HG03460 (cell line): ENCODE data around the gene ERLIN1.

ENCODE experiments used
- ATAC-seq: cut with Tn5 transposase; IDR thresholded peaks from one replicate; pipeline ENCODE4 v1.9.1; 2021; ENCODE audit not compliant: unreplicated experiment

Gene ERLIN1

DNA sequence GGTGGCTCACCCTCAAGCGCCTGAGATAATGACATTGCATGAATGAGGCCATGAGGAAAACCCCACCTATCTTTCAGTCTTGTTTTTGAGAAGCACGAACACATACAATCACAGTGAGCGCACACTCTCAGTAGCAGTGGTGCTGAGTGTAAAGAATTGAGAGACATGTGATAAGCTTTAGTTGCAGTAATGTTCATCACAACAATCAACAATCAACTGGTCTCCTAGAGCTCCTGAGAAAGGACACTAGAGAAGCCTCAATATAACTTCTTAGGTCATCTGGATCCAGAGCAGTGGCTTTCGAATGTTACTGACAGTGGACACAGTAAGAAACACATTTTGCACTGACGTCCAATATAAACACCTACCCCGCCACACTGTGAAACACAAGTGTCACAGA, 12.8 kb downstream of the ERLIN1 start:
- ATAC-seq, result no peak

DNA sequence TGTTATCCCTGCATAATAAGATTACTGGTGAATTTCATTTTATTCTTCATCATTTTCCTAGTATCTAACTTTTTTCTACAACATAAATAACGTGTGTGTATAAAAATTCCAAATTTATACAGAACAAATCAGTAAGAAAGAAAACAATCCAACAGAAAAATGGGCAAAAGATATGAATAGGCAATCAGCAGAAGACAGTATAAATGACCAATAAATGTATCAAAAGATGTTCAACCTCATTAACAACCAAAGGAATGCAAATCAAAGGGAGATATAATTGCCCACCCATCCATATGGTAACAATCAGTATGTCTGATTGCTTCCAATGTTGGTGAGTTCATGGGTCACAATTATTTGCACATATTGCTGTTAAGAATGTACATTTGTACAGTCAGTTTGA, 13.5 kb downstream of the ERLIN1 start:
- ATAC-seq, result no peak

DNA sequence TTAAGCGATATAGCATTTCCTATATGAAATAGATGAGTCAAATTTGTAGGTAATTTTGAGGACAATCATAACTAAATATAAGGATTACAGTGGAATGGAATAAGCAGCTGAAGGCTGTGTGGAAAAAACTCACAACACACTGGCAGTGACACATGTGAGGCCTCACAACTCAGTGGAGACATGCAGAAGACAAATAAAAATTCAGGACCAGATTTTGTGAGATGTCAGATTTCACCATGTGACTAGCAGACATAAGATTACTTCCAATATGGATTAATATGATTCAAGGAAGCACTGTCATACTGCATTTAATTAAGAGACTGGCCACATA, 17.6 kb downstream of the ERLIN1 start:
- ATAC-seq, result no peak

DNA sequence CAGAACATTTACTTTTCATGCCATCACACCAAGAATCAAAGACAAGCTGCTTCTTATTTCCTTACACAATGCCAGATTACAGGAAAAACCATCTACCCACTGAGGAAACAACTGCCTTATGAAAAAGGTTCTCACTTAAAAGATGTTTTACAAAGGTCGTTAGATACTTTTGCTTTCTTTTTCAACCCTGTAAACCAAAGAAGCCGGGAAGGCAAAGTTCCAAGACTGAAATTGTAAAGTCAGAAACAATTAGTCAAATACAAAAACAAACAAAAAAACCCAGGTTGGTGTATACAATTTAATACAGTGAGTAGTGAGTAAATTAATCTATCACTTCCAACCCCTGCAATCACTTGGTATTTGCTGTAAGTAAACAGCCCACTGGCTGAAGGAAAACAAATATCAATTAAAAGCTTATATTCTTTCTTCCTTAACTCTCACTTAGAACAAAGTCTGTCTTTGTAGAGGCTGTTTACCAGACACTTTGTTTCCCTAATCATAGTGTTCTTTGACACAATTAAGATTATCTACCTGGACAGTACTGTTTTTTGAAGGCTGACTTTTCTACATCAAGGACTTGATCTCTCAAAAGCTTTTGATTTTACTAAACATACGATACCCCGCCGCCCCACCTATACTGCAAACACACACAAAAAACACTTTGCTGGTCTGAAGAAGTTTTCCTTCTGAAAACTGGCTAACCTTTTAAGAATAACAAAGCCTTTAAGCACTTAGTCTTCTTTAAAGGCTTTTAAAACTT, 18.1 kb downstream of the ERLIN1 start:
- ATAC-seq, result no peak

DNA sequence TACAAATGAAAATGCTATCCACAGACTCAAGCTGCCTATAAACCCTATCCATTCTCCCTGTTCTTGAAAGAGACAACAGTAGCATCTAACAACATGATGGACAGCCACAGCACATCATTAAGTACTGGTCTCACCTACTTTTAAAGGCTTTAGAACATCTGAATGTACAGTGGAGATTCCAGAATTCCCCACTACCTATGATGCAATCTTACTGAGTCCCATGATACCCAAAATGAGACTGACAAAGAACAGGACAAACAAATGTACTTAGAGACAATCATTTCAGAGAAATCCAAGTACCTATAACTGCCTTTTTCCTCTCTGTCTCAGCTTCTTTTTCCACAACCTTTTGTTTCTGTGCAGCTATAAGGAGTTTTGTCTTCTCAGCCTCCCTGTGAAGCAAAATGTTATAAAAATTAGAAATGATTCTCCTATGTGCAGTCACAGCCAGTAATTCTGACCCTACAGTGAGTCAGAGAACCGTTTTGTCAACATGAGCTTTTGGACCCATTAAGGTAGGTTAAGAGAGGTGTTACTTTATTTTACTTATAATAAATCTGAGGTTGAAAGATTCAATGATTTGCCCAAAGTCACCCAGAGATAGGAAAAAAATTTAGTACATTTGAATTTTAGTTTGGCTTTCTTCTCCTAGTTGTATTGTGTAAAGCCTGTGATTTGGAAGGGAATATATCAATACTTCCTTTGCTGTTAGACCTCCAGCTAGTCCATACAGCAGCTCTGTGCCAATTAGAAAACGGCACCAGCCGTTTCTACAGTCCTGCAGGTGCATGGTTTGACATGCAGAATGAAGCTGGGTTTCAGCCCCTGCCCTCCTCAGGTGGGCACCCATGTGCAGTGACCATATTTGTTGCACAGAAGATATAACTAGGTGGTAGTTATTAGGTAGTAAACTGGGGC, 21.9 kb downstream of the ERLIN1 start:
- ATAC-seq, result no peak

DNA sequence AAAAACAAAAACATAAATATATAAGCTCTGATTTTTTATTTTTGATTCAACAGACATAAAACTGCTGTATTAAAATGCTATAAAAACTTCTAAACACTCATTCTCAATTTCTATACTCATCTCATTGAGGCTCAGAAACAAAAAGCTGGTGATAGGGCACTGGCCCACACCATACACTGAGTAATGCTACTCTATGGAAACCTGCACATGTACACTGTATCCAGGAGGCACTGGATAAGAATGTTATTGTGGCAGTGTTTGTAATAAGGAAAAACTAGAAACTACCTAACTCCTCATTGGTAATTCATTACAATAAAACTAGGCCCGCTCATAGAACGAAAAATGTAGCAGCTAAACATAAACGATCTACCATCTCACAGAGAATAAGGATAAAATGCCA, 23.1 kb downstream of the ERLIN1 start:
- ATAC-seq, result no peak

DNA sequence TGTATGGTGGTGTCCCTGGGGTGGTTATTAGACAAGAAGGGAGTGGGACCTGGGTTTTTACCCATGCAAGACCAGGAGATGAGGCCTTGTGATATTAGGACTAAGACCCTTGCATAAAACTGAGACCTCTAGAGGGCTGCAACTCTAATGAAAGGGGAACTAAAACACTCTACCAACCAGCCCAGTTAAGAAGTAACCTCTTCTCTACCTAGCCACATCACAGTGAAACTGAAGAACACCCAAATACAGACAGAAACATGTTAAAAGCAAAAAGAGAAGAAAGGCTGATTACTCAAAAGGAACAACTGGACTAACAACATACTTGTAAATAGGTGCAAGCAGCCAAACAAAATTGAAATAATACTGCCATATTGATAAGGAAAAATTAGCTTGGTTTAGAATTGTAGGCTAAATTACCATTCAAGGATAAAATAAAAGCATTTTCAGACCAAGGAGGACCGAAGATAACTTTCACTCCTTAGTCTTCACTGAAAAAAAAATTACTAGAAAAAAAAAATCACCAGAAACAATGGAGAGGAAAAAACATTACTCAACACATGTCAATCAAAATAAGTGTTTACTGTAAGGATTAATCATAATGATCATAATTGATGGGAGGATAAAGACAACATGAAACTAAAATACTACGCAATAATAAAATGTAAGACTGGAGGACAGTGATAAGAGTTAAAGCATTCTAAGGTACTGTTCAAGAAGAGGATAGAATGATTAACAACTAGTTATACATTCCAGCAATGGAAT, 27.6 kb downstream of the ERLIN1 start:
- peak; percentile 92 for ATAC-seq

DNA sequence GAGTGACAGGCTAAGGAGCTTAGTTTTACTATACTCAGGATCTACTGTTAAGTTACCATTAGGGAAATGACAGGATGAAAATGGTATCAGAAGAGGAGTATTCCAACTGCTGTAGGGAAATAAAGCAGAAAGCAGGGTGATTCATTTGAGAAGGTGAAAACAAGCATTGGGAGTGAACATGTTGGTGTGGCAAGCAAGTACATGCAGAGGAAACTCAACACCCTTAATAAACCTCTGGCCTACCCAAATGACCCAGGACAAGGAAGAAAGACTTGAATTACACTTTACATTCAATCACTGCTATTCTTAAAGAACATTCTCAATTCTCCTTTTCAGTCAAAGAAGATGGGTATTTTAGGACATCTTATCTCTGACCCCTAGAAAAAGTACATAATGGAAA, 28.7 kb downstream of the ERLIN1 start:
- ATAC-seq, result no peak

DNA sequence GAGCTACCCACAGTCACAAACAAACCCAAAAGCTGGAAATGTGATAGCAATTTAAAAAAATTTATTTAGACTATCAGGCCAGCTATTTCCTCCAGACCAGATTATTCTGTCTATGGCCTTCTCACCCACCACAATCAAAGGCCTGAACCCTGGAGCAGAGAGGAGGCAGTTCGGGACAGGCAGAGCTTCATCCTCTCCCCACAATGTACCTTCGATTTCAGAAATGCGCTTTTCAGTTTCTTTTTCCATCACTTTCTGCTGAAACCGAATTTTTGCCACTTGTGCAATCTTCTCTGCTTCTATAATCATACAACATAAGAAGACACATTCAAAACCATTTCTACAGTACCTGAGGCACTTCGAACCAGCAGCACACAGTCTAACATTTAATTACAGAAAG, 29.9 kb downstream of the ERLIN1 start:
- ATAC-seq, result no peak

DNA sequence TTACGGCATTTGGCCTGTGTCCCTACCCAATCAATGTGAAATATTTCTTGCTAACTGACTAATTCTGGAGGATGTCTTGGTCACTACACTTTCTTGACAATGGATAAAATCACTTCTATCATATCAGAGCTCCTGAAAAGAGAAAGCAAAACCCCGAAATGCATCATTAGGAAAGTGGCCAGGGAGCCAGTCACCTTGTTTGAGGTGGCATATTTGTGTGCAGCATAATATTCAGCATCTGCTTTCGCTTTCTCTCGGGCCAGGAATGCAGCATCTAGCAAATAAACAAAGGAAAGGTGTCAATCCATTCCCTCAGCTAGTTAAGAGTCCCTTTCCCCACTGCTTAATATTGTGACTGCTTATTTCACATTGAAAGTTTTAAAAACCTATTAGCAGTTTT, 31.2 kb downstream of the ERLIN1 start:
- ATAC-seq, result no peak

DNA sequence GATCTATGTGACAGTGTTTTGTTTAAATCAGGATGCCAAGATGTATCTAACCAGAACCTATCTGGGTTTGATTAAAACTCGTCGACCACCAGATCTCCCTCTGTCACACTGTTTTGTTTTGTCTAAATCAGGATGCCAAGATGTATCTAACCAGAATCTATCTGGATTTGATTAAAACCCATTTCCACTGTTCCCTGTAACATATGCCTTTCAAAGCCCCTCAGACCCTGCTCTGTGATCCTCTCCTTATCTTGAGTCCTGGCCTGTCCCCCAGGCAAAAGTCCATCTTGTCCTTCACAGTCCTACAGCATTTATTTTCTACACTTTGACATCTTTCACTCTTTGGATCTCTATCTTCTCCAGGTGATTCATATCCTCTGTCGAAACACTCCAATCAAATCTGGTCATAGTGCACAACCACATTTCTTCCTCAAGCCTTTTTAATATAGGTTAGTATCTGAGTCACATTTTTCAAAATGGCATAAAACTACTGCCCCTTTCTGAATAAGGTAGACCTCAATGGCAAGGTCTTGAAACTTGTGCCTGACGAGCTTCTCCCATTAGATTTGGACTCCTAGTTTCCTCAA, 32.5 kb downstream of the ERLIN1 start:
- no peak for ATAC-seq

DNA sequence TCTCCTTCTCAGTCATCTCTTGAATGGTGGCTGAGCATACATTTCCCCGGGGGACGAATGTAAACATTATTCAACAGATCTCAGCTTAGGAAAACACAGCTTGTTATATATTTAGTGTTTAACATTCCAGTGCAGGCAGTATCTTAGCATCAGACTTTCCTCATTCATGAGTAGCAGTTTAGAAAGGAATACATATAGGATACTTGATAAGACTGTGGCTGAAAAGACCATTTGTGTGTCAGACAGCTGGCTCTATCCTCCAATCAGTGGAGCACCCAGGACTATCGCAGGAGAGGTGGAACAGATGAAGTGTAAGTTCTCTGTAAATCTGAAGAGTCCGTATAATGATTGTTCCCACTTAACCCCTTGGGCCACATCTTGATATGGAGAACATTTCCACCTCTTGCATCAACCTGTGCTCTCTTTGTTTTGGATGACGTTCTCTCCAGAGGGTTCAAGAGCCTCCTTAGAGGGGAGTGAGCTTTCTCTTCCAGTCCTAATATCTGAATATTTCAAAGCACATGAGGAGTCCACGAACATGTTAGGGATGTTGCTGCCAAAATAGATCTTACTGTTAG, 34.0 kb downstream of the ERLIN1 start:
- no peak for ATAC-seq

DNA sequence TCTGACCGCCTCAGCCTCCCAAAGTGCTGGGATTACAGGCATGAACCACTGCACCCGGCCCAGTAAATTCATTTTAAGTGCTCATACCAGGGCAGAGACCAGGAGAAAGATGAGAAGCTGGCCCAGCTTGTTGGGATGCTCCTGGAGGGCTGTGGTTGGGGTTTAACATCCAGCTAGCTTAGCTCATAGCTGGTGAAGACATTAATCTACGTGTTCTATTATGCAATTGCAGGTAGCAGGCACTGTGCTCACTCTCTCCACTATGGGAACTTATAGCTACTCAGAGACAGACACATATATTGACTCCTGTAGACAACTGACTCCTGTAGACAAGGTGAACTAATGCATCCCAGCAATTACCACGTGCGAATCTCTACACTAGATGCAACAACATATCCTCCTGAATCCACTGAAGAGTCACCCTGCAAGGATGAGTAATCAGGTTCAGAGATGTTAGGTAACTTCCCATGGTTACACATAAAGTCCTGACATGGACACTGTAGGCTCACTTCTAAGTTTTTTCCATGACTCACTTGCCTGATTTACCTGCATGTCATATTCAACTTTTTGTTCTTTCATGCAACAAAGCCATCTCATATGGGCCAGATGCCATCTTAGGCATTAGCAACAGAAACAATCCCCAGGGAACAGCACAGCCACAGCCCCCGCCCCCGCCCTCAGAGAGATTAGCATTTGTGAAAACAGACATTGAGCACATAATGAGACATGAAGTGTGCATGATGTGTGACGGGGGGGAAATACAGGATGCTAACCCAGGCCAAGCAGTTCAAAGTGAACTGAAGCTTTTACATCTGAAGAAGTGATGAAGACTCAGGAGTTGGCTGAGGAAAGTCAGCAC, 37.2 kb downstream of the ERLIN1 start:
- peak; percentile 69 for ATAC-seq

DNA sequence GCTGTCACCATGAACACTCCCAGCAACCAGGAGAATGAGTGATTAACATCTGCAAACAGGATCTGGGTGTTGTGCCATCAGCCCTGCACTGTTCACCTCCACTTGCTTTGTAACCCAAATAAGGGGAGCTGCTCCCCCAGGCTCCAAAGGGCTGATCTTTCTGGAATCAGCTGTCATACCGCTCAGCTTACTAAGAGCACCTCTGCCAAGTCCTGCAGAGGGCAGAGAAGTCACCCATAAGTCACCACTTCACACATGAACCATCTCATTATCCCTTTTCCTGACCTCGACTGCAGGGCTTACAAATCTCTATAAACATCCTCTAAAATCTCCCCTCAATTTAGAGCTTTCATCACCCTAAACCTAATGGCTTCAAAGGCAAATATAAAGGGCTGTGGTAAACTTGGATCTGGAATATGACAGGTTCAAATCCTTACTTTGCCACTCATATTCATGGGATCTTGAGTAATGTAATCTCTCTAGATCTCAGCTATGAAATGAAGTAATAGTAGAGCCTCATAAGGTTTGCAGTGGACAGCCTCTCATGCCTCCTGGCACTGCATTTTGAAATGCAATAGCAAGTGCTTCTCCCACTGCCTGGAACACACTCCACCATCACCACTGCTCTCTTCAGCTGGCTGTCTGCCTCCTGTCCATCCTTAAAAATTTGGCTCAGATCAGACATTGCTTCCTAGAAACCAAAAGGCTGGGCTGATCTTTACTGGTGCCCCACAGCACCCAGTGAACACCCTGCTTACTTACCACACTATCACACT, 38.8 kb downstream of the ERLIN1 start:
- no peak for ATAC-seq

DNA sequence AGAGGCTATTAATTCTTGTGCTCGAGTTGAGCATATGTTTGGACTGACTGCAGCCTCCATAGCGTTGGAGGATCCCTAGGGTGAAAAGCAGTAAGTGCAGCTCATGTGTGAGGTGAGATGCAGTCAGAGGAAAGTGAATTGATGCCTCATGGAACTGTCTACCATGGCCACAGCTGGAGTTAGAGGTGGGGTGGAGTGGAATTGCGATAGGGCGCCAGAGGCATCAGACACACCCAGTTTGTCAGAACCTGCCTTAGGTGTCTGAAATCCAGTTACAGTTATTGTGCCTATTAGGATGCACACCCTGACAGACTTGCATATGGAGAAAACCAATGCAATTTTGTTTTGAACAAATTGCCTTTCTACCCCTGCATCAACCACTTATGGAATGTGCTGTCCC, 39.4 kb downstream of the ERLIN1 start:
- ATAC-seq, result no peak

DNA sequence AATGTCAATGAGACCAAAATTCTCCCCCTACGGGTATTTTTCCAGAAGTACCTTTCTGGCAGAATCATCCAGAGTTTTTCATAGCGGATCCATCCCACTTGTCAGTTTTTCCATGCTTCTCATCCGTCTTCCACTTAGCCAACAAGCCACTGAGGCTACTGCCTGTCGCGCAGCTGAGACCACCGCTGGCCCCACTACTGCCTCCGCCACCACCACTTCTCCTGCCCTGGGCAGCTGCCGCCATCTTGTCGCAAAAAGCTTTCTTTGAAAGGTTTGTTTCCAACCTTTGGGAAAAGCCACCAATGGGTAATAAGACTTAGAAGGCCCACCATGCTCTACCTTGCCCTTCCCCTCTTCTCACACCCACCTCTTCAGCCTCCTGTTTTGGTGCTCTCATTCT, 42.1 kb downstream of the ERLIN1 start:
- ATAC-seq, result no peak

DNA sequence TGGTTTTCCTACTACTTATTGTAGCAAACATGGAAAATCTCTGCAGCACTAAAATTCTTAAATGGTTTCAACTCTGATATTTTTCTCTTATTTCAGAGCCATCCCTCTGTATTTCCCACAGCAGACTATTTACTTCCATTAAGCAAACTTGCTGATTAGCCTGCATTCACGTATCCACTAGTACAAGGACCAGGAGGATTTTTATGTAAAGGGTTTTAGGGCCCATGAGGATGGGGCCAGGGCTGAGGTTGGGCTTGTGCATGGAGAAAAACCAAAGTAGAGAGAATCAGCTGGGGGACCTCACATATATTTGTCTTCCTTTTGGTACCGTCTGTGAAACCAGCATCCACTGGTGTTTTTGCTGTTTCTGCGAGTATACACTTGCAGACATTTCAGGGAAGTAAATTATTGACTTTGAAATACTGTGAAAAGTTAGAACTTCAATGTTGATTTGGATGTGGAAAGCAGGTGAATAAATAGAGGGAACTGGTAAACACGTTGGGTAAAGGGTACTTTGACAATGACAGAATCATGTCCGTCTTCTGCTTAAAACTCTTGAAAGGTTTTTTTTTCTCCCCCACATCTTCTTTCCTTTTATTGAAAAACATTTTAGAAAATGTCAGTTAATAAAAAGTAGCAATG, 44.3 kb downstream of the ERLIN1 start:
- no peak for ATAC-seq

DNA sequence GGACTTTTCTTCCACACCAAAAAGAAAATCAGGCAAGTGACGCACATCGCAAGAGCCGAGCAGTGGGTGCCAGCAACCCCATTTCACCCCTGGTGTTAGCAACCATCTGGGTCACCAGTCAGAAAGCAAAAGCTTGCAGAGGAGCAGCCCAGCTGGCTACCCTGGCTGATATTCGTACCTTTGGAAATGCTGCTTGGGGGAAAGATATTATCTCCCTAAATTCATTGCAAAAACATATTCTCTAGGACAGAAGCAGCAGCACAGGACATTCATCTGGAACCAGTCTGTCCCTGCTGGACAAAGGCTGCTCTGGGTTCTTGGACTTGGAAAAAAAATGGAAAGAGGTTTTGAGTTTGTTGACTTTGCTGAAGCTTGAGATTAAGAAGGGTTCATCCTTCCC, 45.8 kb downstream of the ERLIN1 start:
- no peak for ATAC-seq
